Measurements from ENCODE around the gene NEK10. TPM values are rescaled to one million over a fixed set of nuclear protein-coding genes. Genes with fewer than 3 reads are reported as not detected.

The NEK10 gene
- total and polyA plus RNA-seq, 2 donors (not counting 3 experiments of a cell fraction or from before 2014, with no cell fraction given) = 0.32 to 5.0 TPM

- H3K9ac ChIP-seq (replicated peaks; ENCODE audit: extremely low read depth, insufficient read depth, low read length) = no peak overlapping the region
- DNase-seq (ENCODE audit: low read depth, low spot score) (no peak), FAIRE-seq (no peak)
- no peaks in the 10 kb centered on the region for H3K4me1 ChIP-seq (ENCODE audit: control insufficient read depth, extremely low read depth, insufficient read depth, low read length)
- H3K9me3 ChIP-seq (replicated peaks; ENCODE audit: control insufficient read depth, insufficient read depth, low read length) = no peaks in the 10 kb centered on the region
- no peak overlapping the region for H3K4me3 ChIP-seq (replicated peaks in 1 of 3; ENCODE audit: insufficient read depth in 1 of 3, low read depth in 1 of 3, low read length in 3 of 3)
- H4K20me1 ChIP-seq (replicated peaks; ENCODE audit: control insufficient read depth, extremely low read depth, insufficient read depth, low read length) = no peaks in the 10 kb centered on the region
- ChIA-PET POLR2A (no interaction called here), CTCF (interaction anchor here (0.8 to 8.1 kb wide), 3 partner anchors 9 to 126 kb away, joined by 3 to 263 read pairs (median 3); no protein-coding TSS in a partner anchor)
- no peaks in the 10 kb centered on the region for H3K27me3 ChIP-seq (ENCODE audit: control insufficient read depth in 2 of 2, insufficient read depth in 2 of 2, low read length in 2 of 2)
- no peak overlapping the region for H2AFZ ChIP-seq (ENCODE audit: low read depth, low read length)
- no peaks in the 10 kb centered on the region for H3K9me1 ChIP-seq (replicated peaks; ENCODE audit: control insufficient read depth, extremely low read depth, insufficient read depth, low read length)
- BruUV-seq (replicated peaks) = no TSS peak
- intact Hi-C loops (cut with micrococcal nuclease) = no loop called here
- H3K36me3 ChIP-seq (ENCODE audit: control insufficient read depth in 2 of 2, extremely low read depth in 1 of 2, insufficient read depth in 2 of 2, low read length in 2 of 2) = no peaks in the 10 kb centered on the region
- H3K27ac ChIP-seq (ENCODE audit: insufficient read depth, low read depth, low read length) = no peak overlapping the region
- dilution Hi-C loops (cut with MboI; ENCODE audit: extremely low pct_ligation_motif_present, low sequenced_read_pairs) = no loop called here
- no peak overlapping the region for H3K4me2 ChIP-seq (ENCODE audit: insufficient read depth, low read length)
- H3K79me2 ChIP-seq (ENCODE audit: control insufficient read depth, insufficient read depth, low read length) = no peaks in the 10 kb centered on the region
- no peak for TF ChIP-seq FOS (IDR thresholded peaks at IDR 0.05; ENCODE audit: borderline replicate concordance, insufficient read depth, low read length)
- no peak for TF ChIP-seq EZH2 (IDR thresholded peaks at IDR 0.05; ENCODE audit: borderline replicate concordance, low read depth, low read length, severe bottlenecking)
- no peak for TF ChIP-seq MYC (IDR thresholded peaks at IDR 0.05; ENCODE audit: low read depth, low read length)
- no peak for TF ChIP-seq POLR2AphosphoS5 (IDR thresholded peaks at IDR 0.05; ENCODE audit: insufficient read depth, low read depth, low read length)
- TF ChIP-seq CTCF (IDR thresholded peaks at IDR 0.05; ENCODE audit: extremely low read depth in 1 of 2, insufficient read depth in 1 of 2, low read depth in 1 of 2, low read length in 2 of 2) = no peak
- no peak for TF ChIP-seq JUN (IDR thresholded peaks at IDR 0.05; ENCODE audit: borderline replicate concordance, insufficient read depth, insufficient read length, low read depth)
- no peak for TF ChIP-seq POLR2A (IDR thresholded peaks at IDR 0.05; ENCODE audit: low read depth, low read length)
- TF ChIP-seq MAX (IDR thresholded peaks at IDR 0.05; ENCODE audit: insufficient read depth, insufficient read length) = no peak
- no peak for TF ChIP-seq GATA2 (IDR thresholded peaks at IDR 0.05; ENCODE audit: insufficient read depth, insufficient read length, low read depth, low read length)
These were observed 241.3 kb downstream of the NEK10 start for GRCh38 chr3:27127879-27128278.
